ENCODE measurements around the gene F9.

The F9 gene

DNA sequence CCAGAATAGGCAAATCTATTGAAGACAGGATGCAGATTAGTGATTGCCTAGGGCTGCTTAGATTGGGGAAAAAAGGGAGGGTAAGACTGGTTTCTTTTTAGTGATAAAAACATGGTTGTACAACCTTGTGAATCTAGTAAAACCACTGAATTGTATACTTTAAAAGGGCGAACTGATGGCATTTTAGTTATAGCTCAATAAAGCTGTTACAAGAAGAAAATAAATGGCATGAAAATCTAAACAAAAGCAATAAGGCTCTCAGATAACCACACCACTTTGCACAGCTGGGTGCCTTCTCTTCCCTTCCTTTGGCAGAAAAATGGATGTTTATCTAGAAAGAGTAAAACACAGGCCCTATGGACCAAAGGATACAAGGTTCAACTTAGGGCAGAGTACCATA, 69.6 kb downstream of the F9 start:
- DNase-seq (ENCODE audit: low spot score): no peak
